ENCODE measurements around the gene MVK.

MVK gene

DNA sequence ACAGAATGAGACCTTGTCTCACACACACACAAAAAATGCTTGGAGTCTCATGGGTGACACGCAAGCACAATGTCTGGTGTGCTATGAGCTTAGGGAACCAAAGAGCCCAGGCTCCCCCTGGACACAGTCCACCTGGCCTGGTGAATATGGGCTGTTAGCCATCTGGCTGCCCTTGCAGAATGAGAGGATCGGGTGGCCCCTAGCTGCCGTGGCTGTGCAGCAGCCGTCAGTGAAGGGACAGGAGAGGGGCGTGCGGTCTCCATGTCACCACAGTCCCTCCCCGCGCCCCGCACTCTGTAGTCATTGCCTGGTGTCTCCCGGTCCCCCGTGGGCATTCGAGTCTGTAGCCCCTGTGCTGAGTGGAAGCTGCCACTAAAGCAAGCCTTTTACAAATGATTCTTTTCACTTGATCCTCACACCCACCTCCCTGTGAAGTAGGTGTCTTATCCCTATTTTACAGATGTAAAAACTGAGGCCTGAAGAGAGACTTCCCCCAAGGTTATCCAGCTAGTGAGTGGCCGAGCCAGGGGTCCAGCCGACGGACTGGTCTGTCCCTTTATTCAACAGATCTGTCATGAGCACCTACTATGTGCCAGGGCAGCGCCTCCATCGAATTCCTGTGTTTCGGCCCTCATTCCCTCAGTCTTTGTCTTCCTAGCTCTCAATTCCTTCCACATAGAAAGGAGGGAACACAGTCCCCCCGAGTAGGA lies 18.8 kb downstream of the MVK start:
- TF ChIP-seq CTCF (IDR thresholded peaks at IDR 0.05; ENCODE audit: low read depth, low read length), result peak; percentile 70

GRCh38 chr12:109592905-109593272 lies 19.3 kb downstream of the MVK start:
- no peaks in the 10 kb centered on the region for H3K27me3 ChIP-seq (ENCODE audit: insufficient read depth, low read depth, severe bottlenecking)

More for the DNA sequence above, 18.8 kb downstream of the MVK start:
- peak overlapping the region; percentile 95 for H3K27ac ChIP-seq
- H3K27me3 ChIP-seq (ENCODE audit: insufficient read depth, low read depth, severe bottlenecking), result no peaks in the 10 kb centered on the region
- peaks cover 78% of the 10 kb centered on the region for H3K36me3 ChIP-seq
- no peaks in the 10 kb centered on the region for H3K9me3 ChIP-seq (ENCODE audit: severe bottlenecking)
- H3K4me3 ChIP-seq (ENCODE audit: low read depth, low read length), result no peak overlapping the region
- peak; percentile 83 for DNase-seq

DNA sequence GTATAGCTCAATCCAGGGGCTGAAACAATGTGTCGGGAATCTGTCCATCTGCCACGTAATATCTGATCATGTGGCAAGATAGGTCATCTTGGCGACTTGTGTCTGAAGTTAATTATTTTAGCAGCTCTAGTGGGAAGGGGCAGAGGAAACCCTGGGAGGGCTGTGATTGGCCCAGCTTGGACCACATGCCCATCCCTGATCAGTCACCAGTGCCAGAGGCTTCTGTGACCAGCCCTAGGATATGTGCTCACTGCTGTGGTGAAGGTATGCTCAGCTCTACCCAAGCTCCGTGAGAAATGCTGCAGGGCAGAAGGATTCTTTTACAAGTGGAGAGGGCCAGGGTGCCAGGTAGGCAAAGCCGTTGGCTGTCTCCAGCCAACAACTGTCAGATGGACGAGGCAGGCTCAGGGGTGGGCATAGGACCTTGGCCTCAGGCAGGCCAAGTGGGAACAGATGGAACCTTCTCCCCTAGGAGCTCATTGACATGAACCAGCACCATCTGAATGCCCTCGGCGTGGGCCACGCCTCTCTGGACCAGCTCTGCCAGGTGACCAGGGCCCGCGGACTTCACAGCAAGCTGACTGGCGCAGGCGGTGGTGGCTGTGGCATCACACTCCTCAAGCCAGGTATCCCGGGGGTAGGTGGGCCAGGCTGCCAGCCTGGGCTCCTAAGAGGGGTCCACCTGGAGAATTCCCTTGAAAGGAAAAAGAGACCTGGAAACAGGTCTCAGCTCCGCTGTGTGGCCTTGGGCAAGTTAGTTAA lies 21.1 kb downstream of the MVK start:
- H3K27me3 ChIP-seq (ENCODE audit: insufficient read depth, low read depth, severe bottlenecking), result no peaks in the 10 kb centered on the region
- H3K27ac ChIP-seq, result no peak overlapping the region
- no peaks in the 10 kb centered on the region for H3K9me3 ChIP-seq (ENCODE audit: severe bottlenecking)
- TF ChIP-seq CTCF (IDR thresholded peaks at IDR 0.05; ENCODE audit: low read depth, low read length), result no peak
- H3K4me3 ChIP-seq (ENCODE audit: low read depth, low read length), result no peak overlapping the region
- DNase-seq, result peak; percentile 5
- peaks cover 67% of the 10 kb centered on the region for H3K36me3 ChIP-seq

More at GRCh38 chr12:109592905-109593272, 19.3 kb downstream of the MVK start:
- H3K36me3 ChIP-seq, result peaks cover 72% of the 10 kb centered on the region
- H3K9me3 ChIP-seq (ENCODE audit: severe bottlenecking), result no peaks in the 10 kb centered on the region
- TF ChIP-seq CTCF (IDR thresholded peaks at IDR 0.05; ENCODE audit: low read depth, low read length), result no peak
- no peak overlapping the region for H3K4me3 ChIP-seq (ENCODE audit: low read depth, low read length)
- peak; percentile 11 for DNase-seq
- H3K27ac ChIP-seq, result peak overlapping the region; percentile 95

DNA sequence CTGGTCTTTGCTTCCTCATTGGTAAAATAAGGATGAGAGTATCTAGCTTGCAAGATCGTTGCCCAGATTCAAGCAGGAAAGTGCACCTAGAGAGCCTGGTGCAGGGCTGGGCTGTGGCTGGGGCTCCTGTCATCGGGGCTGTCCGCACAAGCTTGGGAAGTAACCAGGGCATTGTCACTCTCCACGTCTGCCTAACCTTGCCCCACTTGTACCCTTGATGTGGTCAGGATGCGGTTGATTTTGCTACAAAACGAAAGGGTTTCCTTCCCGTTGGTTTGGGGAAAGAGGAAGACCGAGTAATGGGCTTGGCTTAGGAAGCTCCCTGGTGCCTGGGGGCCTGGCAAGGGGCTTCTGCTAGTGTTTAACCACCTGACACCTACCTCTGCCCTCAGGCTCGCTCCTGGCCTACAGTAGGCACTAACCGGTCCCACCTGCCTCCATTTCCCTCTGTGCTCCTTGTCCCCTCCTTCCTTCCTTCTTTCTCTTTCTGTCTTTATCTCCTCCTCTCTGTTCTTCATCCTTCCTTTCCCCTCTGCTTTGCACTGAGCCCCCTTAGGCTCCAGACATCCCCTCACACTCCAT lies 21.8 kb downstream of the MVK start:
- H3K9me3 ChIP-seq (ENCODE audit: severe bottlenecking), result no peaks in the 10 kb centered on the region
- TF ChIP-seq CTCF (IDR thresholded peaks at IDR 0.05; ENCODE audit: low read depth, low read length), result no peak
- peaks cover 64% of the 10 kb centered on the region for H3K36me3 ChIP-seq
- DNase-seq, result no peak
- H3K27ac ChIP-seq, result no peak overlapping the region
- H3K4me3 ChIP-seq (ENCODE audit: low read depth, low read length), result no peak overlapping the region
- H3K27me3 ChIP-seq (ENCODE audit: insufficient read depth, low read depth, severe bottlenecking), result no peaks in the 10 kb centered on the region

GRCh38 chr12:109596418-109597244 lies 23.0 kb downstream of the MVK start:
- peaks cover 52% of the 10 kb centered on the region for H3K36me3 ChIP-seq
- TF ChIP-seq CTCF (IDR thresholded peaks at IDR 0.05; ENCODE audit: low read depth, low read length), result no peak
- H3K27me3 ChIP-seq (ENCODE audit: insufficient read depth, low read depth, severe bottlenecking), result no peaks in the 10 kb centered on the region
- no peaks in the 10 kb centered on the region for H3K9me3 ChIP-seq (ENCODE audit: severe bottlenecking)
- DNase-seq, result peak; percentile 80
- H3K27ac ChIP-seq, result peak overlapping the region; percentile 19
- H3K4me3 ChIP-seq (ENCODE audit: low read depth, low read length), result no peak overlapping the region
